ENCODE data around the gene ADAMTS18.

ADAMTS18 gene

GRCh38 chr16:77449208-77449607 is 14.4 kb upstream of the ADAMTS18 start:
- Histone ChIP-seq H3K4me3 (ENCODE audit: low read length) (no peak overlapping the region), H3K4me1 (ENCODE audit: low read length) (no peaks in the 10 kb centered on the region), H3K4me2 (ENCODE audit: low read length) (no peak overlapping the region), H3K9ac (ENCODE audit: low read length) (no peak overlapping the region), H3K36me3 (replicated peaks; ENCODE audit: low read depth, low read length) (no peaks in the 10 kb centered on the region), H2AFZ (ENCODE audit: low read depth, low read length) (no peak overlapping the region), H3K27me3 (ENCODE audit: low read depth, low read length) (peaks cover 25% of the 10 kb centered on the region), H4K20me1 (ENCODE audit: insufficient read depth, low read length) (no peaks in the 10 kb centered on the region), H3K79me2 (ENCODE audit: low read length) (no peaks in the 10 kb centered on the region), H3K27ac (ENCODE audit: low read length) (no peak overlapping the region), H3K9me3 (ENCODE audit: insufficient read depth, low read length) (no peaks in the 10 kb centered on the region)
- TF ChIP-seq CTCF (IDR thresholded peaks at IDR 0.05; ENCODE audit: low read depth, low read length) (no peak), EZH2phosphoT487 (IDR thresholded peaks at IDR 0.05; ENCODE audit: low read depth) (no peak)

GRCh38 chr16:77445324-77445723 is 10.5 kb upstream of the ADAMTS18 start:
- Histone ChIP-seq H3K36me3 (replicated peaks; ENCODE audit: low read depth, low read length) (no peaks in the 10 kb centered on the region), H3K4me2 (ENCODE audit: low read length) (no peak overlapping the region), H4K20me1 (ENCODE audit: insufficient read depth, low read length) (no peaks in the 10 kb centered on the region), H3K9me3 (ENCODE audit: insufficient read depth, low read length) (no peaks in the 10 kb centered on the region), H3K4me3 (ENCODE audit: low read length) (no peak overlapping the region), H3K27me3 (ENCODE audit: low read depth, low read length) (peaks cover 45% of the 10 kb centered on the region), H3K4me1 (ENCODE audit: low read length) (no peaks in the 10 kb centered on the region), H3K27ac (ENCODE audit: low read length) (no peak overlapping the region), H3K9ac (ENCODE audit: low read length) (no peak overlapping the region), H2AFZ (ENCODE audit: low read depth, low read length) (no peak overlapping the region), H3K79me2 (ENCODE audit: low read length) (no peaks in the 10 kb centered on the region)
- TF ChIP-seq CTCF (IDR thresholded peaks at IDR 0.05; ENCODE audit: low read depth, low read length) = no peak
- no peak for TF ChIP-seq EZH2phosphoT487 (IDR thresholded peaks at IDR 0.05; ENCODE audit: low read depth)

GRCh38 chr16:77444147-77444460 is 9.3 kb upstream of the ADAMTS18 start:
- no peaks in the 10 kb centered on the region for H4K20me1 ChIP-seq (ENCODE audit: insufficient read depth, low read length)
- H3K4me1 ChIP-seq (ENCODE audit: low read length) = no peaks in the 10 kb centered on the region
- no peaks in the 10 kb centered on the region for H3K79me2 ChIP-seq (ENCODE audit: low read length)
- H3K9ac ChIP-seq (ENCODE audit: low read length) = no peak overlapping the region
- H2AFZ ChIP-seq (ENCODE audit: low read depth, low read length) = no peak overlapping the region
- peaks cover 45% of the 10 kb centered on the region for H3K27me3 ChIP-seq (ENCODE audit: low read depth, low read length)
- H3K36me3 ChIP-seq (replicated peaks; ENCODE audit: low read depth, low read length) = no peaks in the 10 kb centered on the region
- TF ChIP-seq CTCF (IDR thresholded peaks at IDR 0.05; ENCODE audit: low read depth, low read length) (no peak), EZH2phosphoT487 (IDR thresholded peaks at IDR 0.05; ENCODE audit: low read depth) (no peak)
- no peaks in the 10 kb centered on the region for H3K9me3 ChIP-seq (ENCODE audit: insufficient read depth, low read length)
- H3K4me3 ChIP-seq (ENCODE audit: low read length) = no peak overlapping the region
- no peak overlapping the region for H3K4me2 ChIP-seq (ENCODE audit: low read length)
- no peak overlapping the region for H3K27ac ChIP-seq (ENCODE audit: low read length)

GRCh38 chr16:77443357-77444146 is 8.7 kb upstream of the ADAMTS18 start:
- Histone ChIP-seq H2AFZ (ENCODE audit: low read depth, low read length) (no peak overlapping the region), H3K9ac (ENCODE audit: low read length) (no peak overlapping the region)

More at GRCh38 chr16:77443357-77444146, 8.7 kb upstream of the ADAMTS18 start:
- H3K79me2 ChIP-seq (ENCODE audit: low read length) = no peaks in the 10 kb centered on the region
- H3K4me1 ChIP-seq (ENCODE audit: low read length) = no peaks in the 10 kb centered on the region
- TF ChIP-seq EZH2phosphoT487 (IDR thresholded peaks at IDR 0.05; ENCODE audit: low read depth) = no peak
- no peak for TF ChIP-seq CTCF (IDR thresholded peaks at IDR 0.05; ENCODE audit: low read depth, low read length)
- H3K27me3 ChIP-seq (ENCODE audit: low read depth, low read length) = peaks cover 45% of the 10 kb centered on the region
- no peaks in the 10 kb centered on the region for H3K9me3 ChIP-seq (ENCODE audit: insufficient read depth, low read length)
- H3K4me2 ChIP-seq (ENCODE audit: low read length) = no peak overlapping the region
- no peaks in the 10 kb centered on the region for H4K20me1 ChIP-seq (ENCODE audit: insufficient read depth, low read length)
- H3K27ac ChIP-seq (ENCODE audit: low read length) = no peak overlapping the region
- no peaks in the 10 kb centered on the region for H3K36me3 ChIP-seq (replicated peaks; ENCODE audit: low read depth, low read length)
- H3K4me3 ChIP-seq (ENCODE audit: low read length) = no peak overlapping the region
